HL-60 (cell line): ENCODE data around the gene PCDHGA12.

ENCODE experiments used
- DNase-seq, 2 experiments: peaks; one replicate each; pipeline ENCODE4 v3.0.0-alpha.2; 2010 to 2020; ENCODE audit warnings: low read depth in 1 of 2, low spot score in 1 of 2
- H3K27ac ChIP-seq: fragments of 250-450 bp; sonication (Bioruptor Pico); replicated peaks from 2 replicates; pipeline ENCODE4 v1.5.1; 2020; ENCODE audit warnings: mild to moderate bottlenecking, moderate library complexity
- H3K27me3 ChIP-seq: fragments of 250-450 bp; sonication (Bioruptor Pico); 2 replicates; pipeline ENCODE4 v1.5.1; 2021; ENCODE audit warnings: mild to moderate bottlenecking, moderate library complexity; ENCODE audit not compliant: insufficient read depth, poor library complexity, severe bottlenecking
- H3K4me3 ChIP-seq: replicated peaks from 2 replicates; pipeline ENCODE4 v1.5.1; 2011; ENCODE audit warnings: mild to moderate bottlenecking, control low read depth, low read length; ENCODE audit not compliant: insufficient read depth
- CTCF ChIP-seq: IDR thresholded peaks from one replicate; pipeline ENCODE4 v1.5.1; 2011; ENCODE audit warnings: low read length, control low read depth, inconsistent platforms; ENCODE audit not compliant: insufficient read depth
- GABPA ChIP-seq: IDR thresholded peaks from 2 replicates; pipeline ENCODE4 v1.6.1; 2012; ENCODE audit warnings: low read depth
- POLR2AphosphoS5 ChIP-seq: IDR thresholded peaks from 2 replicates; pipeline ENCODE4 v1.6.1; 2012; ENCODE audit warnings: low read depth
- REST ChIP-seq: IDR thresholded peaks from 2 replicates; pipeline ENCODE4 v1.6.1; 2012; ENCODE audit warnings: low read depth; ENCODE audit not compliant: insufficient replicate concordance
- SPI1 ChIP-seq: IDR thresholded peaks from 2 replicates; pipeline ENCODE4 v1.6.1; 2012; ENCODE audit warnings: low read depth, mild to moderate bottlenecking, borderline replicate concordance

PCDHGA12 gene

GRCh38 chr5:141434006-141434405 is 3.7 kb downstream of the PCDHGA12 start:
- Histone ChIP-seq H3K27me3 (no peaks in the 10 kb centered on the region), H3K4me3 (no peak overlapping the region), H3K27ac (no peak overlapping the region)
- no peak for DNase-seq
- TF ChIP-seq CTCF (no peak), POLR2AphosphoS5 (no peak), REST (no peak), GABPA (no peak), SPI1 (no peak)

GRCh38 chr5:141437221-141437620 is 6.9 kb downstream of the PCDHGA12 start:
- no peak for TF ChIP-seq CTCF
- no peak for TF ChIP-seq GABPA
- no peak for TF ChIP-seq SPI1
- no peak for TF ChIP-seq REST
- no peak overlapping the region for H3K27ac ChIP-seq
- DNase-seq: no peak

GRCh38 chr5:141439411-141440141 is 9.3 kb downstream of the PCDHGA12 start:
- TF ChIP-seq GABPA (no peak), REST (no peak), CTCF (no peak), SPI1 (no peak), POLR2AphosphoS5 (no peak)
- no peak for DNase-seq
- Histone ChIP-seq H3K4me3 (no peak overlapping the region), H3K27ac (no peak overlapping the region), H3K27me3 (no peaks in the 10 kb centered on the region)

More at GRCh38 chr5:141437221-141437620, 6.9 kb downstream of the PCDHGA12 start:
- Histone ChIP-seq H3K27me3 (no peaks in the 10 kb centered on the region), H3K4me3 (no peak overlapping the region)
